ENCODE measurements around the gene C7orf33. TPM values are rescaled to one million over a fixed set of nuclear protein-coding genes. Genes with fewer than 3 reads are reported as not detected.
"Not testable (repeated sequence)": the region's sequence is repeated elsewhere in the genome, so short reads cannot be mapped to it uniquely, and the experiment has no call there.

The C7orf33 gene
- polyA plus RNA-seq, 3 donors, result not detected

- not testable (repeated sequence) for DNase-seq (ENCODE audit: extremely low read depth in 1 of 11, low read depth in 9 of 11, low spot score in 4 of 11)
Observed at GRCh38 chr7:148573581-148573980, 17.0 kb upstream of the C7orf33 start.

DNA sequence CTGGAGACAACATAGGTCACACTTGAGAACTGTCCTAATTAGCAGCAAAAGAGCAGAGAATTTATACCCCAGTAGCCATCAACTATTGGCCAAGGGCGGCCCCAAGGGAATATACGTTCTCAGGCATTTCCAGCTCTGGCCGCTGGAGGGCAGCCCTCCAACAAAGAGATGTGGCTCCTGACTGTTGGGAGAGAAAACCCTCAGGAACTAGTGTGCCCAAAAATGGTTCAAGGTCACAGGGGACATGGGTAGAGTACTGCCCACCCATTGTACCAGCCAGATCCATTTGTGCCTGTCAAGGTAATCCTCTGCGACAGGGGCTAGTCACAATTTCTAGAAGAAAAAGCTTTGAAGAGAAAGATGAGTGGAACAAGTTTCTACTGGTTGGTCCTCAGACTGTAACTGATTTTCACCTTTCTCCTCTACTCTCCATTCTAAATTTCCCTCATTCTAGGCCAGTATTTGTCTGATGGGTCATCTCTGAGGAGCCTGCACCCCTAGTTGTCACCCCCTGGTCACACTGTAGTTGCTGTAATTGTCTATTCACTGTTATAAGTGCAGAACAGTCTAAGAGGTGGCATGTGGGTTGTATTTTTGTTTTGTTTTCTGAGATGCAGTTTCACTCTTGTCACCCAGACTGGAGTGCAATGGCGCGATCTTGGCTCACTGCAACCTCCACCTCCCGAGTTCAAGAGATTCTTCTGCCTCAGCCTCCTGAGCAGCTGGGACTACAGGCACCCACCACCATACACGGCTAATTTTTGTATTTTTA lies 14.7 kb upstream of the C7orf33 start:
- DNase-seq (ENCODE audit: extremely low read depth in 1 of 11, low read depth in 9 of 11, low spot score in 4 of 11), result peak; percentile 7 to 49 (median 31)

GRCh38 chr7:148579366-148579765 lies 11.2 kb upstream of the C7orf33 start:
- no peak for DNase-seq (ENCODE audit: extremely low read depth in 1 of 11, low read depth in 9 of 11, low spot score in 4 of 11)

DNA sequence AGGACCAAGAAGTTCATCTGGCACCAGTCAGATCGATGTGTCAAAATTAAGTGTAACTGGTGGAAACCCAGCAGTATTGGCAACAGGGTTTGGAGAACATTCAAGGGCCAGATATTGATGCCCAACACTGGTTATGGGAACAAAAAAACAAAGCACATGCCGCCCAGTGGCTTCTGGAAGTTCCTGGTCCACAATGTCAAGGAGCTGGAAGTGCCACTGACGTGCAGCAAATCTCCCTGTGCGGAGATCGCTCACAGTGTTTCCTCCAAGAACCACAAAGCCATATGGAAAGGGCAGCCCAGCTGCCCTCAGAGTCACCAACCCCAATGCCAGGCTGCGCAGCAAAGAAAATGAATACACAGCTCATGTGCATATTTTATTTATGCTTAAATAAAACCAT lies 10.1 kb upstream of the C7orf33 start:
- DNase-seq (ENCODE audit: extremely low read depth in 1 of 11, low read depth in 9 of 11, low spot score in 4 of 11), result no peak

GRCh38 chr7:148581624-148582023 lies 8.9 kb upstream of the C7orf33 start:
- DNase-seq (ENCODE audit: extremely low read depth in 1 of 11, low read depth in 9 of 11, low spot score in 4 of 11), result no peak

GRCh38 chr7:148584154-148584827 lies 6.3 kb upstream of the C7orf33 start:
- DNase-seq (ENCODE audit: extremely low read depth in 1 of 11, low read depth in 9 of 11, low spot score in 4 of 11), result no peak

DNA sequence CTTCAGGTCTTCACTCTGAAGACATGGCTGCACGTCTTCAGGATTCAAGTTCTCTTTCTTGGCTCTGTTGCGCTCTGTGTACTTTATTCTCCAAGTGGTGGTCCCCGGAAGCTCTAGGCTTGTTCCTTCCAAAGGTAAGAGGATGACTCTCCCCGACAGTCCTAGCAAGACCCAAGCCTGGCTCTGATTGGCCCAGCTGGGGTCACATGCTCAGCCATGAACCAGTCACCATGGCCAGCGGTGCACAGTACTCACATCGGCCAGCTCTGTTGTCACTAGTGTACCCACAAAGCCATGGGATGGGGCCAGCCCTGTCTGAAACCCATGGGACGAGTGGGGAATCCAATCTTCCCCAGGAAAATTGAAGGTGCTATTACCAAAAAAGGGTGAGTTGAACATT lies 5.2 kb upstream of the C7orf33 start:
- DNase-seq (ENCODE audit: extremely low read depth in 1 of 11, low read depth in 9 of 11, low spot score in 4 of 11), result no peak

DNA sequence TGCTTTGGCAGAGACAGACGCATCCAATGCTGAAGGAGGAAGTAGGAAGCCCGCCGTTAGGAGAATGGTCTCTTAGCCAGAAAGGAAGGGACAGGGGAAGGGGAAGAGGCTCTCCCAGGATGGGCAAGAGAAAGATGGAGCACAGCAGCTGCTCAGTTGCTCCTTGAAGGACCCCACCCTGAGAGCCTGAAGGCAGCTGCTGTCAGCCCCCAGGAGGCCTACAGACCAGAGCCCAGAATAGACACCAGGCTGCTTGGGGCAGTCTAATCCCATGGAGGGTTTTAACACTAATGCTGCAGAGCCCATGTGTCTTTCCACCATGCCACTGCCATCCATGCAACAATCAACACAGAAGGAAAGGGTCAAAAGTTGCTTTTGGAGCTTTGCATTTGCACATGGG lies 3.5 kb upstream of the C7orf33 start:
- DNase-seq (ENCODE audit: extremely low read depth in 1 of 11, low read depth in 9 of 11, low spot score in 4 of 11), result no peak

DNA sequence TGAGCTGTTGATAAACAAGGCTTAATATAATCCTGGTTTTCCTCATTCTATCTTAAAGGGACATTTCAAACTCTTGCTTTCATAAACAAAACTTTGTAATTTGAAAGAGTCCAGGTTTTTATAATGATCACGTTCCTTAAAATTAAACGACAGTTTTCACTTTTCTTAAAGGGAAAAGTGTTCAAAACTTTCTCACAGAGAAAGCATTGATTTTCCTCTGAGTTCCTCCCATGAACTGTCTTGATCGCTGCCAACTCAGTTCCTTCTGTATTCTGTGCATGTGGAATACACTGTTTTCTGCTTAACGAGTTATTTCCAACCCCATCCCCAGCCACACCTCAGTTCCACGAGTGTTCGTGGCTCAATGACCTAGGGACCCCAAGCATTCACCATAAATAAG lies 2.4 kb upstream of the C7orf33 start:
- DNase-seq (ENCODE audit: extremely low read depth in 1 of 11, low read depth in 9 of 11, low spot score in 4 of 11), result no peak

DNA sequence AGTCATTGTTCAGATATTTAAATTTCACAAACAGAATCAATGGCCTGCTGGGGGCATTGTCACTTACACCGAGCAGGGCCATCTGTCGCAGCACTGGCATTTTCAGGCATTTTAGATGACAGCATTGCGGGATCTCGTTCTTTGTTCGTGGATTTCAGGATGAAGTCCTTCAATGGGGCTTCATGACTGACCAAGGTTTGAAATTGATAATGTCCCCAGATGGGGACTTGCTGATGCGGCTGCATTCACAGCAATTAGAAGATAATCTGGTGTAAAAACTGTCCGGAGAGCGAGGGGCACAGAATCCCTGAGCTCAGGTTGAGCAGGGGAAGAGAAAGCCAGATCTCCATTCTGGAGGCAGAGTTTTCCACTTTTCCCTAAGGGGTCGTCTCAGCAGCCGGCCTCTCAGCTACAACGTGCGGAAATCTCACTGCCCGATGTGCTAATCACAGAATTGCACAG lies 1.9 kb upstream of the C7orf33 start:
- no peak for DNase-seq (ENCODE audit: extremely low read depth in 1 of 11, low read depth in 9 of 11, low spot score in 4 of 11)

GRCh38 chr7:148589640-148590039 lies 926 bp upstream of the C7orf33 start:
- no peak for DNase-seq (ENCODE audit: extremely low read depth in 1 of 11, low read depth in 9 of 11, low spot score in 4 of 11)

GRCh38 chr7:148596354-148596753 lies 5.8 kb downstream of the C7orf33 start:
- not testable (repeated sequence) for DNase-seq (ENCODE audit: extremely low read depth in 1 of 11, low read depth in 9 of 11, low spot score in 4 of 11)

DNA sequence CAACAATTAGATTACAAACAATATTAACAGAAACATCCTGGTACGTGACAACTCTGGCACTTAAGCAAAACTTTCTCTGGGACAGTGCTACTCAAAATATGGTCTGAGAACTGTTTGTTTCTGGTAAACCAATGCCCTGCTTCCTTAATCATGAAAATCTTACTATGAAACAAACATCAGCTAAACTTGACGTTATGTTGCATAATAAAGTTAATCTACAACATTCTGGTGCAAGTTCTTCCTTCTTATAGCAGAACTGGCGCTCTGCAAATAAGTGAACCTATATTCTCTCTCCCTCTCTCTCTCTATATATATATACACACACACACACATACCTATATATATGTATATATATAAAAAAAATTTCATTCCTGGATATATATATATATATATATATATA lies 7.8 kb downstream of the C7orf33 start:
- no peak for DNase-seq (ENCODE audit: extremely low read depth in 1 of 11, low read depth in 9 of 11, low spot score in 4 of 11)

GRCh38 chr7:148605350-148605749 lies 14.8 kb downstream of the C7orf33 start:
- no peak for DNase-seq (ENCODE audit: extremely low read depth in 1 of 11, low read depth in 9 of 11, low spot score in 4 of 11)

DNA sequence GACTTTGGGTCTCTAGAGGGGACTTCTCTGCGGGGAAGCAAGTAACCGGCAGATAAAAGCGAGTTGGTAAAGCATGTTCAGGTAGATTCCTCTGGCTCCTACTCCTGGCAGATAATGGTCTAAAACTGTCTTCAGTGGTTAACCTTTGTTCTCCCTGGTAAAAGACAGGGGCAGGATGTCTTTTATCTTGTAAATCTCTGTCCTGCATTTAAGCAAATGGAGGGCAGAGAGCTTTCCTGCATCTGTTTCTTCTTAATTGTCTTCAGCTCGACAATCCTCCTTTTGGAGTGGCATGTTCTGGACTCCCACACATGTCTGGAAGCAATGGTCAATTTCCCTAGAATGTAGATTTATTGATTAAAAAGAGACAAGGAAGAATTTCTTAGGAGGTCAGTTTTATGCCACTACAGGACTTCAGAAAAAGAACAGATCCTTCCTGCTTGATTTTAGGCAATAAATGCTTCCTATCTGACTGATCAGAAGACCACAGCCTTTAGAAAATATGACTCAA lies 16.6 kb downstream of the C7orf33 start:
- no peak for DNase-seq (ENCODE audit: extremely low read depth in 1 of 11, low read depth in 9 of 11, low spot score in 4 of 11)

DNA sequence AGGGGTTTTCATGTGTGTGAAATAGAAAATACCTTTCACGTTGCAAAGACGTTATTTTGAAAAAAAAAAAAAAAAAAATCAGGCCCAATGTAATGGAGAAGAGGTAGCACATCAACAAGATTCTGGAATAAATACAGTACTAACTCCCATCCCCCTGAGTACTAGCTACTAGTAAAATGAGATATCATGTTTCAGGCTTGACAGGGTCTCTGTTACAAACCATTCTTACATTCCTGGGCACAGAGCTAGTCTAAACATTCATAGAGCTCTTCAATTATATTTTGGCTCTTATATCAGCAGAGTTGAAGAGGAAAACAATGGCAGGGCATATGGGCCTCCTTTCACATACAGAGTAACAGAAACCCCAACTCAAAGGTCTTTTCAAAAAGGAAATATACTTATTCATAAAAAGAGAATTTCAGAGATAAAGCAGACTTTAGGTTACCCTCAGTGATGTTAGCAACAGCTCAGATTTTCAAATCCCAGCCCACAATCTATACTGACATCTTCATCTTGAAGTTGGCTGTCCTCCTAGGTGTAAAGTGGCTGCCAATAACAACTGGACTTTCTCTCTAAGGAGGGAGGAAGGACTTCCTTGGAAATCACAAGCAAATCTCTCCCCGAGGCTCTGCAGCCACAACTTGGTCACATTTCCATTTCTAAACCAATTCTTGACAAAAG lies 18.6 kb downstream of the C7orf33 start:
- DNase-seq (ENCODE audit: extremely low read depth in 1 of 11, low read depth in 9 of 11, low spot score in 4 of 11), result no peak

GRCh38 chr7:148611692-148612091 lies 21.1 kb downstream of the C7orf33 start:
- DNase-seq (ENCODE audit: extremely low read depth in 1 of 11, low read depth in 9 of 11, low spot score in 4 of 11), result no peak

DNA sequence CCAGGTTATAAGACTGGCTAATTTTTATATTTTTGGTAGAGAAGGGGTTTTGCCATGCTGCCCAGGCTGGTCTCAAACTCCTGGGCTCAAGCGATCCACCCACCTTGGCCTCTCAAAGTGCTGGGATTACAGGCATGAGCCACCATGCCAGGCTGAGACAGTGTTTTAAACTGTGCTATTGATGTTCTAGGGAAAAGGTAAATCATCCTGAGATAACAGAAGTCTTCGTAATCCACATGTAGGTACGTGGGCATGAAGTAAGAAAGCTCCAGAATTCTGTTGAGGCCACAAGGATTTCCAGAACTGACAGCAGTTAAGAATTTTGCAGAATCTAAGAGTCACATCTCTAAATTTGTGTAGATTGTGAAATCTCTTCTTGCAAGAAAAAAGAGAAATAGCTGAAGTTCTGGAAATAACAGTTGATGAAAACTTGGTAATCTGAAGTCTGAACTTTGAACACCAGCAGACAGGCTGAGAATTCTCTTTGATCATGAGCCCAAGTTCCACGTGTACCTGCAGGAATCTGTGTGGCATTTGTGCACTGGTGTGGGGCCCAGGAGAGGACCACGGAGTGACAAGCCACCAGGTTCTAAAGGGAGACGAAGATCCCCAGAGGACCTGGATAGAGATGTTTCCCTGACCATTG lies 24.6 kb downstream of the C7orf33 start:
- DNase-seq (ENCODE audit: extremely low read depth in 1 of 11, low read depth in 9 of 11, low spot score in 4 of 11), result no peak

GRCh38 chr7:148620749-148621359 lies 30.3 kb downstream of the C7orf33 start:
- no peak for DNase-seq (ENCODE audit: extremely low read depth in 1 of 11, low read depth in 9 of 11, low spot score in 4 of 11)

Data from renal cortex interstitium (tissue), 11 donors.